ENCODE data around the gene OSBP2.
"Not testable (repeated sequence)": the region's sequence is repeated elsewhere in the genome, so short reads cannot be mapped to it uniquely, and the experiment has no call there.

Gene OSBP2

GRCh38 chr22:30720263-30720837, 25.7 kb downstream of the OSBP2 start:
- Histone ChIP-seq H3K9me3 (ENCODE audit: low read length) (no peaks in the 10 kb centered on the region), H3K36me3 (ENCODE audit: insufficient read depth, low read length) (no peaks in the 10 kb centered on the region), H3K4me3 (ENCODE audit: low read depth in 1 of 2, low read length in 2 of 2) (no peak overlapping the region), H3K9ac (ENCODE audit: low read length) (no peak overlapping the region), H3K4me1 (ENCODE audit: insufficient read depth, low read length) (no peaks in the 10 kb centered on the region), H3K27me3 (ENCODE audit: control insufficient read depth in 1 of 2, insufficient read depth in 2 of 2, low read length in 2 of 2) (no peaks in the 10 kb centered on the region), H3K27ac (ENCODE audit: low read depth, low read length) (no peak overlapping the region)

- no peak overlapping the region for H3K27ac ChIP-seq (ENCODE audit: low read depth, low read length)
- no peaks in the 10 kb centered on the region for H3K36me3 ChIP-seq (ENCODE audit: insufficient read depth, low read length)
- no peak overlapping the region for H3K4me3 ChIP-seq (ENCODE audit: low read depth in 1 of 2, low read length in 2 of 2)
- no peaks in the 10 kb centered on the region for H3K4me1 ChIP-seq (ENCODE audit: insufficient read depth, low read length)
- H3K9ac ChIP-seq (ENCODE audit: low read length) = no peak overlapping the region
- H3K9me3 ChIP-seq (ENCODE audit: low read length) = no peaks in the 10 kb centered on the region
- no peaks in the 10 kb centered on the region for H3K27me3 ChIP-seq (ENCODE audit: control insufficient read depth in 1 of 2, insufficient read depth in 2 of 2, low read length in 2 of 2)
Measured at GRCh38 chr22:30721741-30722140, 27.1 kb downstream of the OSBP2 start.

- Histone ChIP-seq H3K4me3 (ENCODE audit: low read depth in 1 of 2, low read length in 2 of 2) (no peak overlapping the region), H3K4me1 (ENCODE audit: insufficient read depth, low read length) (no peaks in the 10 kb centered on the region), H3K9me3 (ENCODE audit: low read length) (no peaks in the 10 kb centered on the region), H3K36me3 (ENCODE audit: insufficient read depth, low read length) (no peaks in the 10 kb centered on the region), H3K27me3 (ENCODE audit: control insufficient read depth in 1 of 2, insufficient read depth in 2 of 2, low read length in 2 of 2) (no peaks in the 10 kb centered on the region), H3K27ac (ENCODE audit: low read depth, low read length) (no peak overlapping the region), H3K9ac (ENCODE audit: low read length) (no peak overlapping the region)
Measured at GRCh38 chr22:30728826-30729225, 34.2 kb downstream of the OSBP2 start.

GRCh38 chr22:30731658-30732057, 37.0 kb downstream of the OSBP2 start:
- H3K36me3 ChIP-seq (ENCODE audit: insufficient read depth, low read length) = no peaks in the 10 kb centered on the region
- H3K9me3 ChIP-seq (ENCODE audit: low read length) = no peaks in the 10 kb centered on the region
- H3K27me3 ChIP-seq (ENCODE audit: control insufficient read depth in 1 of 2, insufficient read depth in 2 of 2, low read length in 2 of 2) = no peaks in the 10 kb centered on the region
- no peak overlapping the region for H3K9ac ChIP-seq (ENCODE audit: low read length)
- H3K4me3 ChIP-seq (ENCODE audit: low read depth in 1 of 2, low read length in 2 of 2) = no peak overlapping the region
- H3K4me1 ChIP-seq (ENCODE audit: insufficient read depth, low read length) = no peaks in the 10 kb centered on the region
- no peak overlapping the region for H3K27ac ChIP-seq (ENCODE audit: low read depth, low read length)

- Histone ChIP-seq H3K4me3 (ENCODE audit: low read depth in 1 of 2, low read length in 2 of 2) (no peak overlapping the region), H3K27ac (ENCODE audit: low read depth, low read length) (no peak overlapping the region)
Measured at GRCh38 chr22:30732426-30732825, 37.8 kb downstream of the OSBP2 start.

GRCh38 chr22:30733181-30733631, 38.5 kb downstream of the OSBP2 start:
- Histone ChIP-seq H3K9me3 (ENCODE audit: low read length) (no peaks in the 10 kb centered on the region), H3K4me1 (ENCODE audit: insufficient read depth, low read length) (no peaks in the 10 kb centered on the region), H3K36me3 (ENCODE audit: insufficient read depth, low read length) (no peaks in the 10 kb centered on the region), H3K4me3 (ENCODE audit: low read depth in 1 of 2, low read length in 2 of 2) (no peak overlapping the region), H3K27ac (ENCODE audit: low read depth, low read length) (no peak overlapping the region), H3K9ac (ENCODE audit: low read length) (no peak overlapping the region), H3K27me3 (ENCODE audit: control insufficient read depth in 1 of 2, insufficient read depth in 2 of 2, low read length in 2 of 2) (no peaks in the 10 kb centered on the region)

More at GRCh38 chr22:30732426-30732825, 37.8 kb downstream of the OSBP2 start:
- Histone ChIP-seq H3K27me3 (ENCODE audit: control insufficient read depth in 1 of 2, insufficient read depth in 2 of 2, low read length in 2 of 2) (no peaks in the 10 kb centered on the region), H3K9me3 (ENCODE audit: low read length) (no peaks in the 10 kb centered on the region), H3K36me3 (ENCODE audit: insufficient read depth, low read length) (no peaks in the 10 kb centered on the region), H3K9ac (ENCODE audit: low read length) (no peak overlapping the region), H3K4me1 (ENCODE audit: insufficient read depth, low read length) (no peaks in the 10 kb centered on the region)

- not testable (repeated sequence) for H3K9ac ChIP-seq (ENCODE audit: low read length); H3K27me3 ChIP-seq (ENCODE audit: control insufficient read depth in 1 of 2, insufficient read depth in 2 of 2, low read length in 2 of 2)
Measured at GRCh38 chr22:30740007-30740406, 45.3 kb downstream of the OSBP2 start.

GRCh38 chr22:30740511-30740910, 45.8 kb downstream of the OSBP2 start:
- H3K4me3 ChIP-seq (ENCODE audit: low read depth in 1 of 2, low read length in 2 of 2); H3K9me3 ChIP-seq (ENCODE audit: low read length); H3K9ac ChIP-seq (ENCODE audit: low read length); H3K36me3 ChIP-seq (ENCODE audit: insufficient read depth, low read length); H3K27ac ChIP-seq (ENCODE audit: low read depth, low read length); H3K4me1 ChIP-seq (ENCODE audit: insufficient read depth, low read length); H3K27me3 ChIP-seq (ENCODE audit: control insufficient read depth in 1 of 2, insufficient read depth in 2 of 2, low read length in 2 of 2): not testable (repeated sequence)

More at GRCh38 chr22:30740007-30740406, 45.3 kb downstream of the OSBP2 start:
- not testable (repeated sequence) for H3K9me3 ChIP-seq (ENCODE audit: low read length); H3K4me1 ChIP-seq (ENCODE audit: insufficient read depth, low read length); H3K36me3 ChIP-seq (ENCODE audit: insufficient read depth, low read length); H3K27ac ChIP-seq (ENCODE audit: low read depth, low read length); H3K4me3 ChIP-seq (ENCODE audit: low read depth in 1 of 2, low read length in 2 of 2)

GRCh38 chr22:30742291-30743256, 47.9 kb downstream of the OSBP2 start:
- Histone ChIP-seq H3K4me1 (ENCODE audit: insufficient read depth, low read length) (no peaks in the 10 kb centered on the region), H3K9ac (ENCODE audit: low read length) (no peak overlapping the region), H3K4me3 (ENCODE audit: low read depth in 1 of 2, low read length in 2 of 2) (no peak overlapping the region), H3K36me3 (ENCODE audit: insufficient read depth, low read length) (no peaks in the 10 kb centered on the region), H3K27ac (ENCODE audit: low read depth, low read length) (no peak overlapping the region), H3K9me3 (ENCODE audit: low read length) (no peaks in the 10 kb centered on the region), H3K27me3 (ENCODE audit: control insufficient read depth in 1 of 2, insufficient read depth in 2 of 2, low read length in 2 of 2) (no peaks in the 10 kb centered on the region)

- no peak overlapping the region for H3K9ac ChIP-seq (ENCODE audit: low read length)
- H3K9me3 ChIP-seq (ENCODE audit: low read length) = no peaks in the 10 kb centered on the region
- H3K4me3 ChIP-seq (ENCODE audit: low read depth in 1 of 2, low read length in 2 of 2) = no peak overlapping the region
- H3K4me1 ChIP-seq (ENCODE audit: insufficient read depth, low read length) = no peaks in the 10 kb centered on the region
- H3K27ac ChIP-seq (ENCODE audit: low read depth, low read length) = no peak overlapping the region
- no peaks in the 10 kb centered on the region for H3K36me3 ChIP-seq (ENCODE audit: insufficient read depth, low read length)
- H3K27me3 ChIP-seq (ENCODE audit: control insufficient read depth in 1 of 2, insufficient read depth in 2 of 2, low read length in 2 of 2) = no peaks in the 10 kb centered on the region
Measured at GRCh38 chr22:30743257-30744020, 48.8 kb downstream of the OSBP2 start.

- H3K27ac ChIP-seq (ENCODE audit: low read depth, low read length) = no peak overlapping the region
- no peak overlapping the region for H3K4me3 ChIP-seq (ENCODE audit: low read depth in 1 of 2, low read length in 2 of 2)
- no peaks in the 10 kb centered on the region for H3K4me1 ChIP-seq (ENCODE audit: insufficient read depth, low read length)
- no peaks in the 10 kb centered on the region for H3K36me3 ChIP-seq (ENCODE audit: insufficient read depth, low read length)
- no peaks in the 10 kb centered on the region for H3K27me3 ChIP-seq (ENCODE audit: control insufficient read depth in 1 of 2, insufficient read depth in 2 of 2, low read length in 2 of 2)
- H3K9me3 ChIP-seq (ENCODE audit: low read length) = no peaks in the 10 kb centered on the region
- no peak overlapping the region for H3K9ac ChIP-seq (ENCODE audit: low read length)
Measured at GRCh38 chr22:30744224-30744623, 49.5 kb downstream of the OSBP2 start.
